HG03571 (cell line): ENCODE results near the gene CCL14.

Source experiments
- ATAC-seq: cut with Tn5 transposase; IDR thresholded peaks from one replicate; pipeline ENCODE4 v1.9.1; 2021; ENCODE audit not compliant: unreplicated experiment

CCL14 gene

GRCh38 chr17:35991075-35991474 lies 4.5 kb upstream of the CCL14 start:
- no peak for ATAC-seq

- no peak for ATAC-seq
Measured at GRCh38 chr17:35988164-35988563, 1.6 kb upstream of the CCL14 start.

GRCh38 chr17:35984140-35984539 lies 2.4 kb downstream of the CCL14 start:
- no peak for ATAC-seq

- no peak for ATAC-seq
Measured at GRCh38 chr17:35982409-35983191, 3.9 kb downstream of the CCL14 start.

- no peak for ATAC-seq
Measured at GRCh38 chr17:35981908-35982330, 4.6 kb downstream of the CCL14 start.

GRCh38 chr17:35981246-35981645 lies 5.3 kb downstream of the CCL14 start, which contains the start of gene CCL16:
Gene CCL16, minus strand, starts transcription at chr17:35981497. Its CDS starts 77 bp downstream, at chr17:35981420.
- ATAC-seq, result no peak

- ATAC-seq, result no peak
Measured at GRCh38 chr17:35978346-35978745, 8.2 kb downstream of the CCL14 start.

- ATAC-seq, result no peak
Measured at GRCh38 chr17:35977509-35977908, 9.0 kb downstream of the CCL14 start.

GRCh38 chr17:35973333-35974260 lies 12.9 kb downstream of the CCL14 start:
- no peak for ATAC-seq

GRCh38 chr17:35972945-35973332 lies 13.6 kb downstream of the CCL14 start:
- ATAC-seq, result no peak

- ATAC-seq, result no peak
Measured at GRCh38 chr17:35972535-35972934, 14.0 kb downstream of the CCL14 start.

- ATAC-seq, result no peak
Measured at GRCh38 chr17:35972066-35972465, 14.5 kb downstream of the CCL14 start.

- ATAC-seq, result no peak
Measured at GRCh38 chr17:35969558-35970380, 16.8 kb downstream of the CCL14 start.

GRCh38 chr17:35968520-35969054 lies 17.9 kb downstream of the CCL14 start:
- no peak for ATAC-seq

- ATAC-seq, result no peak
Measured at GRCh38 chr17:35965272-35965671, 21.3 kb downstream of the CCL14 start.

- ATAC-seq, result no peak
Measured at GRCh38 chr17:35963663-35964062, 22.9 kb downstream of the CCL14 start.

- no peak for ATAC-seq
Measured at GRCh38 chr17:35953720-35954119, 32.8 kb downstream of the CCL14 start.

GRCh38 chr17:35949401-35949800 lies 37.1 kb downstream of the CCL14 start:
- ATAC-seq, result no peak

GRCh38 chr17:35948092-35948491 lies 38.4 kb downstream of the CCL14 start:
- ATAC-seq, result no peak

GRCh38 chr17:35947156-35947585 lies 39.4 kb downstream of the CCL14 start:
- ATAC-seq, result no peak

- ATAC-seq, result no peak
Measured at GRCh38 chr17:35944151-35944550, 42.4 kb downstream of the CCL14 start.
